Skeletal muscle tissue (tissue), 4 donors: ENCODE measurements around the gene UBE3A. TPM values are rescaled to one million over a fixed set of nuclear protein-coding genes. Genes with fewer than 3 reads are reported as not detected.
"Not testable (repeated sequence)": the region's sequence is repeated elsewhere in the genome, so short reads cannot be mapped to it uniquely, and the experiment has no call there.

Experiments
- H3K27ac ChIP-seq: one replicate; pipeline ENCODE4 v1.7.0; 2013; ENCODE audit warnings: mild to moderate bottlenecking, low read depth, low read length, inconsistent platforms
- H3K27me3 ChIP-seq, 3 donors: one replicate each; pipeline ENCODE4 v1.7.0; 2013; ENCODE audit warnings: low read length in 3 of 3; ENCODE audit not compliant: control insufficient read depth in 3 of 3, insufficient read depth in 3 of 3
- H3K36me3 ChIP-seq, 3 donors: one replicate each; pipeline ENCODE4 v1.7.0; 2013; ENCODE audit warnings: low read length in 3 of 3; ENCODE audit not compliant: control insufficient read depth in 3 of 3, insufficient read depth in 3 of 3
- H3K4me1 ChIP-seq, 3 donors: one replicate each; pipeline ENCODE4 v1.7.0; 2013; ENCODE audit warnings: low read length in 3 of 3, mild to moderate bottlenecking in 3 of 3; ENCODE audit not compliant: control insufficient read depth in 3 of 3, insufficient read depth in 3 of 3
- H3K4me3 ChIP-seq, 3 donors: one replicate each; pipeline ENCODE4 v1.7.0; 2013; ENCODE audit warnings: low read length in 3 of 3
- H3K9ac ChIP-seq, 3 donors: one replicate each; pipeline ENCODE4 v1.7.0; 2013; ENCODE audit warnings: low read length in 3 of 3, mild to moderate bottlenecking in 3 of 3, moderate library complexity in 2 of 3, low read depth in 1 of 3
- H3K9me3 ChIP-seq, 3 donors: one replicate each; pipeline ENCODE4 v1.7.0; 2013; ENCODE audit warnings: low read length in 3 of 3; ENCODE audit not compliant: control insufficient read depth in 3 of 3
- total RNA-seq: library from RNA; depleted of rRNA; stranded (reverse); fragments of >200 nt; gene quantifications from one replicate; pipeline ENCODE4 v1.2.3, GENCODE V29; 2014
- donor health status: Osteomylitis.

UBE3A gene
- total RNA-seq, 1 donor from 2014 or later, result 218 TPM

DNA sequence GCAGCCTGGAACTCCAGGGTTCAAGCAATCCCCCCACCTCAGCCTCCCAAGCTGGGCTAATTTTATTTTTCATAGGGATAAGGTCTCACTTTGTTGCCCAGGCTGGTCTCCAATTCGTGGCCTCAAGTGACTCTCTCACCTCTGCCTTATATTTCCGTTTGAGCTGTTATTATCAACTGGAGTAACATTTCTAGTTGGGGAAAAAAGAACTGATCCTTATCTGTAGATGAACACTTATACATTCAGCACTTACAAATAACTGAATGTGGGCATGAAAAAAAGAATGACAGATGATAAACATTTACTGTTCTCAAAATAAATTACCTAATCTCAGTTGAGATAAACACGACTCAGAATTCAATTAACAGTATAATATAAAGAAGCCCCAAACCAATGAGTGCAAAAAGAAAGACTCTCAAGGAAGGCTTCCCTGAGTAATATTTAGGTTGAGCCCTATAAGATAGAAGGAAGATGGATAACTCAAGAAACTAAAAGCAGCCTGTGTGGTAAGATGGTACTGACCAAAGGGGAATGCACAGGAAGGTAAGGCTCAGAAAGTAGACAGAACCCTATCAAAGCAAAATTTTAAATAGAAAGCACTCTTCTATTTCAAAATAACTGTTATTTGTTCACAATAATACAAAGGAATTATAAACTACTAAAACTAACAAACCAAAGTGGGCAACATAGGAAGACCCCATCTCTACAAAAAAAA, 11.8 kb downstream of the UBE3A start:
- peak overlapping the region; percentile 5 for H3K27ac ChIP-seq
- H3K36me3 ChIP-seq, result no peaks in the 10 kb centered on the region
- peaks cover 12 to 15% (median 12%) of the 10 kb centered on the region in 3 donors for H3K4me1 ChIP-seq
- H3K9ac ChIP-seq, result no peak overlapping the region
- no peaks in the 10 kb centered on the region for H3K9me3 ChIP-seq
- no peaks in the 10 kb centered on the region for H3K27me3 ChIP-seq
- H3K4me3 ChIP-seq, result no peak overlapping the region

DNA sequence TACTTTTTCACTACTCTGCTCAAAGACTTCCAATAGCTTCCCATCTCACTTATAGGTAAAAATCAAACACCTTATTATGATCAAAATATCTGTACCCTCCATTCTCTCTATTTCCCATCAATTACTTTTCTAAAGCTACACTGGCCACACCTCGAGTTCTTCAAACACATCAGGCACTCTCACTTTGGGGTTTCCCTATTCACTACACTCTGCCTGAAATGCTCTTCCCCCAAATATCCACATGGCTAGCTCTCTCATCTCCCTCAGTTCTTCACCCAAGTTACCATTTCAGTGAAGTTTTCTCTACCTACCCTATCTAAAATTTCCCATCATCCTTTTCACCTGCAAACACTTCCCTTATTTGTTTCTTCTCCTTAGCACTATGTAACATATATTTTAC, 14.8 kb downstream of the UBE3A start:
- Histone ChIP-seq H3K4me1 (peaks cover 3 to 12% (median 11%) of the 10 kb centered on the region in 3 donors), H3K27me3 (no peaks in the 10 kb centered on the region), H3K27ac (no peak overlapping the region), H3K36me3 (no peaks in the 10 kb centered on the region), H3K4me3 (no peak overlapping the region), H3K9ac (no peak overlapping the region), H3K9me3 (no peaks in the 10 kb centered on the region)

DNA sequence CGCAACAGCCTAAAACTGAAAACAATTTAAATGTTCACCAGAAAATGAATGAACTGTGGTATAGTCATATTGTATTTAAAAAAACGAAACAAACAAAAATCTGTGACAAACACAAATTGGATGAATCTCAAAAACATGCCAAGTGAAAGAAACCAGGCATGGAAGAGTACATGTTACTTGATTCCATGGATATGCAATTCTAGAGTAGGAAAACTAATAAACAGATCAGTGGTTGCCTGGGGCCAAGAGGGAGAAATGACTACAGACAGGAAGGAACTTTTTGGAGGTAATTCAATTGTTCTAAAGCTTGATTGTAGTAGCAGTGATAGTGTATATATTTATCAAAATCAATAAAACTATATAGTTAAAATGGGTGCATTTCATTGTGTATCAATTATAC, 16.8 kb downstream of the UBE3A start:
- Histone ChIP-seq H3K9ac (no peak overlapping the region), H3K36me3 (no peaks in the 10 kb centered on the region), H3K4me1 (peaks cover 0 to 9% (median 9%) of the 10 kb centered on the region in 3 donors), H3K4me3 (no peak overlapping the region), H3K27ac (no peak overlapping the region), H3K9me3 (no peaks in the 10 kb centered on the region), H3K27me3 (no peaks in the 10 kb centered on the region)

DNA sequence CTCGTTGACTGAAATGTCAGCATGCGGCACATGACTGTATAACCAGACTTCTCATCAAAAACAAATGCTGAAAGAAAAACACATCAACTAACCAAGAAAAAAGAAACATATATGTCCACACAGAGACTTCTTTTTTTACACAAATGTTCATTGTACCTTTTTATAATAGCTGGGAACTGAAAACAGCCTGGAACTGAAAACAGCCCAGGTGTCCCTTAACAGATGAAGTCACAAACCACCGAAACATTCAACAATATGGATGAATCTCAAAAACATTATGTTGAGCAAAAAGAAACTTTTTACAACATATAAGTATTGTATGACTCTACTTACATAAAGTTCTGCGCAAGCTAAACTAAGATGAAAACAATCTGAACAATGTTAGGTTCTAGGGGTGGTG, 20.6 kb downstream of the UBE3A start:
- peaks cover 9 to 11% (median 9%) of the 10 kb centered on the region in 3 donors for H3K4me1 ChIP-seq
- H3K9ac ChIP-seq, result no peak overlapping the region
- H3K9me3 ChIP-seq, result no peaks in the 10 kb centered on the region
- H3K27me3 ChIP-seq, result no peaks in the 10 kb centered on the region
- no peaks in the 10 kb centered on the region for H3K36me3 ChIP-seq
- H3K4me3 ChIP-seq, result no peak overlapping the region
- no peak overlapping the region for H3K27ac ChIP-seq

DNA sequence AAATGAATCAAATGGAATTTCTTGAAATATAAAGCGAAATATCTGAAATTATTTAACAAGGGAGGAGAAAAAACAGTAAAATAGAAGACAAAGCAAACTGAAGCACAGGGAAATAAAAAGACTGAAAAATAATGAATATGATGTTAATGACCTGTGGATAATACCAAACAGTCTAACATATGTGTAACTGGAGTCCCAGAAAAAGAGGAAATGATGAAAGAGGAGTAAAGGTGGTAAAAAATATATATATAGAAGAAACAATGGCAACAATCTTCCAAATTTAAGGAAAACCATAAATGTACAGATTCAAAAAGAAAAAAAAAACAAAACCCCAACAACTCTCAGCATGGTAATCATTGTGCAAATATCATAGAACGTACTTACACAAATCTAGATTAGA, 21.2 kb downstream of the UBE3A start:
- no peak overlapping the region for H3K27ac ChIP-seq
- H3K36me3 ChIP-seq, result no peaks in the 10 kb centered on the region
- no peaks in the 10 kb centered on the region for H3K9me3 ChIP-seq
- H3K27me3 ChIP-seq, result no peaks in the 10 kb centered on the region
- peaks cover 9 to 11% (median 9%) of the 10 kb centered on the region in 3 donors for H3K4me1 ChIP-seq
- no peak overlapping the region for H3K9ac ChIP-seq
- H3K4me3 ChIP-seq, result no peak overlapping the region

DNA sequence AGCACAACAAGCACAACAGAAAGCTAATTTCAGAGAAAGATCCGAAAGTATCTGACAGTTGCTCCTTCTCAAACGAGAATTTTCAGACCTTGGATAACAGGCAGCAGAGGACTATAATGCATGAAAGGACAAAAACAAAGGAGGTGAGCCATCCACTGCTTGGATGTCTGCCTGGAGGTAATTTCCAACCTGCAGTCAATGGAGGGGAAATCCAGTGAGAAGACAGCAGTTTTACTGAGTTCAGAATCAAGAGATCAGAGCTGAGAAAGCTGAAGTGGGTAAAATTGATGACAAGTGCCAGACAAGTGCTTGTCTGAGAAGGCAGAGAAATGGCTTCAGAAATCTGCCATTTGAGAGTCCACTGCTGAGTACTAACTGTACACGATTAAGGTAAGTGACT, 22.1 kb downstream of the UBE3A start:
- no peak overlapping the region for H3K27ac ChIP-seq
- H3K4me3 ChIP-seq, result peak overlapping the region in 1 of 3 donors; percentile 36
- no peaks in the 10 kb centered on the region for H3K27me3 ChIP-seq
- peaks cover 9 to 11% (median 9%) of the 10 kb centered on the region in 3 donors for H3K4me1 ChIP-seq
- no peaks in the 10 kb centered on the region for H3K36me3 ChIP-seq
- H3K9ac ChIP-seq, result peak overlapping the region in 1 of 3 donors; percentile 25
- no peaks in the 10 kb centered on the region for H3K9me3 ChIP-seq

DNA sequence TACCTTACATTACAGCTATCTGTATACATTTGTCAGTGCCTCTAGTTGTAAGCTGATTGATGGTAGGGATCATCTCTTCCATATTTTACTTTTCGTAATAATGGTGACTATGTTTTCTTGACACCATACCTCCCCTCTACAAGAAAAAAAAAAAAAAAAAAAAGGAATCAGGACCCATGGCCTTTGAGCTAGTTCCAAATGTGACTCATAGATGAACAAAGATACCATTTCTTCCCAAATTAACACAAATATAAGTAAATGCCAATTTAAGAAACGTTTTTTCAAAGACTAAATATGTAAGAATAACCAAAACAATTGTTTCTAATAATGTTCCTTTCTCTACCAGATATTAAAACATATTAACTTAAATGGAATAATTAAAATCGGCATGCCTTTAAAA, 23.1 kb downstream of the UBE3A start:
- H3K4me1 ChIP-seq, result peaks cover 9 to 17% (median 10%) of the 10 kb centered on the region in 3 donors
- no peaks in the 10 kb centered on the region for H3K27me3 ChIP-seq
- H3K36me3 ChIP-seq, result no peaks in the 10 kb centered on the region
- no peaks in the 10 kb centered on the region for H3K9me3 ChIP-seq
- H3K27ac ChIP-seq, result no peak overlapping the region
- H3K4me3 ChIP-seq, result no peak overlapping the region
- H3K9ac ChIP-seq, result no peak overlapping the region

DNA sequence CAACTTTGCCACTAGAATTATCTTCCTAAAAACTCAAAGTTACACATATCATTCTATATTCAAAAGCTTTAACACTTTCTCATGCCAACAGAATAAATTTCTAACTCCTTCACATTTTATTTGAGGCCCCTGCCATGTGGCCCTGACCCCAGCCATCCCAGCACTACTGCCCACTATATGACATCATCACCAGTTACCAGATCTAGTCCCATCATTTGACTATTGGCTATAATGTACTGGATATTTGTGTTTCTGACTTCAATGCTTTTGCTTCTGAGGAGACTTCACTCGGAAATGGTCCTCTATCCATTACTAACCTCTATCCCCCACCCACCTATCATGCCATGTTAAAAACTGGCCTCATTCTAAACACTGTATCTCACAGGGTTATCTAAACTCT, 23.6 kb downstream of the UBE3A start:
- Histone ChIP-seq H3K27me3 (no peaks in the 10 kb centered on the region), H3K9ac (no peak overlapping the region), H3K27ac (no peak overlapping the region), H3K4me1 (peaks cover 12 to 22% (median 15%) of the 10 kb centered on the region in 3 donors), H3K36me3 (no peaks in the 10 kb centered on the region), H3K9me3 (no peaks in the 10 kb centered on the region), H3K4me3 (no peak overlapping the region)

DNA sequence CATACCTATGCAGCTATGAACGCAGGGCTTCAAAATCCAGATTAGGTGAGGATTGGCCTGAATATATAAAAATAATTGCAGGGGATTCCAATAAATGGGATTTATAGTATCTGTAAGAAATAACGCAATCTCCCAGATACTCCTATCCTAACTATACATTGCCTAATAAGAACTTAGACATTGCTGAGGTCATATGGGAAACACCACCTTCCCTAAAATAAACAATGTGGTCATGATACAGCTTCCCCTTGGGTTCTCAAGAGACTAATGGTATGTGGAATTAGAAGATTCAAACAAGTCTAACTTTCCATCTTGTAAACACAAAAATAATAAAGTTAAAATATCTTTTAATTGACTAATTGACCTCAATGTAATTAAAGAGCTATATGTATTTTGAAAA, 28.2 kb downstream of the UBE3A start:
- Histone ChIP-seq H3K27ac (no peak overlapping the region), H3K4me1 (peaks cover 14 to 23% (median 19%) of the 10 kb centered on the region in 3 donors), H3K27me3 (no peaks in the 10 kb centered on the region), H3K4me3 (no peak overlapping the region), H3K9ac (no peak overlapping the region), H3K36me3 (no peaks in the 10 kb centered on the region), H3K9me3 (no peaks in the 10 kb centered on the region)

DNA sequence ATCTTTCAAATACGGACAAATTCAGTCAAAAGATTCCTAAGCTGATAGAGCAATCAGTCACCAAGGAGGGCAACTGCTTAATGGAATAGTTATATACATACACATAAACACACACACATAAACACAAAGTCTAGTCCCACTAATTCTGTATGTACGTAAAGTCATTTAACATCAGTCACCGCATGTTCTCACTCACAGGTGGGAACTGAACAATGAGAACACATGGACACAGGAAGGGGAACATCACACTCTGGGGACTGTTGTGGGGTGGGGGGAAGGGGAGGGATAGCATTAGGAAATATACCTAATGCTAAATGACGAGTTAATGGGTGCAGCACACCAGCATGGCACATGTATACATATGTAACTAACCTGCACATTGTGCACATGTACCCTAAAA, 29.1 kb downstream of the UBE3A start:
- not testable (repeated sequence) for H3K27me3 ChIP-seq, H3K9ac ChIP-seq, H3K4me3 ChIP-seq, H3K9me3 ChIP-seq, H3K27ac ChIP-seq, H3K36me3 ChIP-seq
- H3K4me1 ChIP-seq, result peaks cover 11 to 19% (median 19%) of the 10 kb centered on the region in 3 donors
